HFF-Myc (cell line): Measurements from ENCODE around the gene MEIKIN.
"Not testable (repeated sequence)": the region's sequence is repeated elsewhere in the genome, so short reads cannot be mapped to it uniquely, and the experiment has no call there.

ENCODE experiments used
- DNase-seq: peaks from one replicate; pipeline ENCODE4 v3.0.0-alpha.2; 2011; ENCODE audit warnings: low read depth; ENCODE audit errors: extremely low read depth
- H3K4me3 ChIP-seq: replicated peaks from 2 replicates; pipeline ENCODE4 v1.5.1; 2011; ENCODE audit warnings: low read depth, mild to moderate bottlenecking, control low read depth, low read length
- TF ChIP-seq, protein P1 (sequence below): IDR thresholded peaks from 2 replicates; pipeline ENCODE4 v1.5.1; 2012; ENCODE audit warnings: mild to moderate bottlenecking, low read depth, low read length, control low read depth; ENCODE audit errors: missing control alignments

Gene MEIKIN

DNA sequence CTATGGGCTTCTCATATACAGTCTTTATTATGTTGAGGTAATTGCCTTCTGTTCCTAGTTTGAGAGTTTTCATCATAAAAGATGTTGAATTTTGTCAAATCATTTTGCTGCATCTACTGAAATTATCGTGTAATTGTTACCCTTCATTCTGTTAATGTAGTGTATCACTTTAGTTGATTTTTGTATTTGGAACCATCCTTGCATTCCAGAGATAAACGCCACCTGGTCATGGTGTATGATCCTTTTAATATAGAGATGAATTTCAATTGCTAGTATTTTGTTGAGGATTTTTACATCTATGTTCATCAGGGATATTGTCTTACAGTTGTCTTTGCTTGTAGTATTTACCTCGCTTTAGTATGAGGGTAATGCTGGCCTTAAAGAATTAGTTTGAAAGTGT is 19.3 kb downstream of the MEIKIN start:
- no peak overlapping the region for H3K4me3 ChIP-seq
- no peak for DNase-seq
- TF ChIP-seq, protein P1, sequence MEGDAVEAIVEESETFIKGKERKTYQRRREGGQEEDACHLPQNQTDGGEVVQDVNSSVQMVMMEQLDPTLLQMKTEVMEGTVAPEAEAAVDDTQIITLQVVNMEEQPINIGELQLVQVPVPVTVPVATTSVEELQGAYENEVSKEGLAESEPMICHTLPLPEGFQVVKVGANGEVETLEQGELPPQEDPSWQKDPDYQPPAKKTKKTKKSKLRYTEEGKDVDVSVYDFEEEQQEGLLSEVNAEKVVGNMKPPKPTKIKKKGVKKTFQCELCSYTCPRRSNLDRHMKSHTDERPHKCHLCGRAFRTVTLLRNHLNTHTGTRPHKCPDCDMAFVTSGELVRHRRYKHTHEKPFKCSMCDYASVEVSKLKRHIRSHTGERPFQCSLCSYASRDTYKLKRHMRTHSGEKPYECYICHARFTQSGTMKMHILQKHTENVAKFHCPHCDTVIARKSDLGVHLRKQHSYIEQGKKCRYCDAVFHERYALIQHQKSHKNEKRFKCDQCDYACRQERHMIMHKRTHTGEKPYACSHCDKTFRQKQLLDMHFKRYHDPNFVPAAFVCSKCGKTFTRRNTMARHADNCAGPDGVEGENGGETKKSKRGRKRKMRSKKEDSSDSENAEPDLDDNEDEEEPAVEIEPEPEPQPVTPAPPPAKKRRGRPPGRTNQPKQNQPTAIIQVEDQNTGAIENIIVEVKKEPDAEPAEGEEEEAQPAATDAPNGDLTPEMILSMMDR, result no peak

DNA sequence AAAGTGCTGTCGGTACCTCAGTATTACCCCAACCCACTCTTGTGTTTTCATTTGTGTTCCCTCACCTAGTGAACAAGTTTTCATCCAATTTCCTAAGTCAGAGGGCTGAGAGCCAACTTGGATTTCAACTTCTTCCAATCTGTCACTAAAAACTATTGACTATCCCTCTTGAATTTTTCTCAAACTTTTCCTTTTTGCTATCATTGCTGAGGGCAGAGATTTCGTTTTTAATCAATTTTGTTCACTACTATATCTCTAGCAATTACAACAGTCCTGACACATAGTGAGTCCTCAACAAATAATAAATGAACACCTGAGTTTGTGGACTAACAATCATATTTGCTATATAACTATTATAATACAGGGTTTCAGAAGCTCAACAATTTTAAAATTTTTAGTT is 29.0 kb downstream of the MEIKIN start:
- H3K4me3 ChIP-seq, result no peak overlapping the region
- no peak for DNase-seq
- TF ChIP-seq, protein P1, result no peak

DNA sequence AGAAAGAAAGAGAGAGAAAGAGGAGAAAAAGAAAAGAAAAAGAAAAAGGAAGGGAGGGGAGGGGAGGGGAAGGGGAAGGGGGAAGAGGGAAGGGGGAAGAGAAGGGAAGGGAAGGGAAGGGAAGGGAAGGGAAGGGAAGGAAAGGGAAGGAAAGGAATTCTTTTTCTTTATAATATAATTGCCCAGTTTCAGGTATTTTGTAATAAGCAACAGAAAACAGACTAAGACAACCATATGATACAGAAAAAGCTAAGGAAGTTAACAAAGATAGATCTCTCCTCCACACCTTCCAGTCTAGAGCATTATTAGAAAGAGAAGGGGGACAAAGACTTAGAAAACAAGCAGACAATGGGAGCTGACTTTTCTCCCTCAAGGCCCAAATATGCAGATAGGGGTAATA is 31.0 kb downstream of the MEIKIN start:
- no peak overlapping the region for H3K4me3 ChIP-seq
- DNase-seq, result no peak
- TF ChIP-seq, protein P1, result no peak

DNA sequence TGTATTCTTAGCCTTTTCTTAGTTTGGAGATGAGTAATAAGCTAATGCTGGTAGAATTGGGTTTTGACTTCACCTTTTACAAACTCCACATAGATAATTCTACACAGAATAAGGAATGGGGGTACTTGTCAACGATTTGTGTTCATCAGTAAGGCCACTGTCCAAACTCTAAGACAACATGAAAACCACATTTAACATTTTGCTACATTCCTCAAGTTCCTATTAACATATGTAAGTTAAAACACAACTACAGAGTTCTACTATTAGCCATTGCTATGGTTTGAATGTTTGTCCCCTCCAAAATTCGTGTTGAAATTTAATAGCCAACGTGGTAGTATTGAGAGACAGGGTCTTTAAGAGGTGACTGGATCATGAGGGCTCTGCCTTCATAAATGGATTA is 31.9 kb downstream of the MEIKIN start:
- TF ChIP-seq, protein P1, result no peak
- DNase-seq, result no peak

DNA sequence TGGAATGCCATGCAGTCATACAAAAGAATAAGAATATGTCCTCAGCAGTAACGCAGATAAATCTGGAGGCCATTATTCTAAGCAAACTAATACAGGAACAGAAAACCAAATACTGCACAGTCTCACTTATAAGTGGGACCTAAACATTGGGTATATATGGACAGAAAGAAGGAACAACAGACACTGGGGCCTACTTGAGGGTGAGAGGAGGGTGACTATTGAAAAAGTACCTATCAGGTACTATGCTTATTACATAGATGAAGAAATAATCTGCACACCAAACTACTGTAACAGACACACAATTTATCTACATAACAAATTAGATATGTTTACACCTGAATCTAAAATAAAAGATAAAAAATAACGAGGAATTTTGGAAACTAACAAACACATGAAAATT is 38.8 kb downstream of the MEIKIN start:
- DNase-seq, result no peak
- H3K4me3 ChIP-seq, result no peak overlapping the region
- TF ChIP-seq, protein P1, result no peak

More for the DNA sequence above, 31.9 kb downstream of the MEIKIN start:
- H3K4me3 ChIP-seq, result no peak overlapping the region

DNA sequence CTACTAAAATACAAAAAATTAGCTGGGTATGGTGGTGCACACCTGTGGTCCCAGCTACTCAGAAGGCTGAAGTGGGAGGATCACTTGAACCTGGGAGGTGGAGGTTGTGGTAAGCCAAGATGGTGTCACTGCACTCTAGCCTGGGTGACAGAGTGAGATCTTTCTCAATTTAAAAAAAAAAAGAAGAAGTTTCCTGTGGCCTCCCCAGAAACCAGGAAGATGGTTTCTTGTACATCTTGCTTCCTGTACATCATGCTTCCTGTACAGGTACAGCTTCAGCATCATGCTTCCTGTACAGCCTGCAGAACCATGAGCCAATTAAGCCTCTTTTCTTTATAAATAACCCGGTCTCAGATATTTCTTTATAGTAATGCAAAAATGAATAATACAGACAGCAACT is 43.2 kb downstream of the MEIKIN start:
- DNase-seq, result not testable (repeated sequence)

DNA sequence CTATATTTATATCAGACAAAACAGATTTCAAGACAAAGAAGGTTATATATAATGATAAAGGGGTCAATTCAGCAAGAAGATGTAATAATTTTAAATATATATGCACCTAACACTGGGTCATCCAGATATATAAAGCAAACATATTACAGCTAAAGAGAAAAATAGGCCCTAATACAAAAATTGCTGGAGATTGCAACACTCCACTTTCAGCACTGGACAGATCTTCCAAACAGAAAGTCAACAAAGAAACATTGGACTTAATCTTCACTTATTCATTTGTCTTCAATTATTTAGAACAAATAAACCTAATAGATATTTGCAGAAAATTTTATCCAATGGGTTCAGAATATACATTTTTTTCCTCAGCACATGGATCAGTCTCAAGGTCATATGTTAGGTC is 45.8 kb downstream of the MEIKIN start:
- DNase-seq, result no peak
- TF ChIP-seq, protein P1, result no peak
- H3K4me3 ChIP-seq, result no peak overlapping the region

More for the DNA sequence above, 43.2 kb downstream of the MEIKIN start:
- not testable (repeated sequence) for H3K4me3 ChIP-seq

DNA sequence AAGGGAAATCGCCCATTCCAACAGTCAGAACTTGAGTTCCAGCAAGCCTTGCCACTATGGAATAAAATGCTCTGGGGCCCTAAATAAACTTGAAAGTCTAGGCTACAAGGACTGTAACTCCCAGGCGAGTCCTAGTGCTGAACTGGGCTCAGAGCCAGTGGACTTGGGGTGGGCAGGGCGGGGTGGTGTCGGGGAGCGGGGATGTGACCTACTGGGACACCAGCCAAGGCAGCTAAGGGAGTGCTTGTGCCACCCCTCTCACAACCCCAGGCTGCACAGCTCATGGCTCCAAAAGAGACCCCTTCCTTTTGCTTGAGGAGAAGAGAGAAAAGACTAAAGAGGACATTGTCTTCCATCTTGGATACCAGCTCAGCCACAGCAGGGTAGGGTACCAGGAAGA is 61.5 kb downstream of the MEIKIN start:
- DNase-seq, result no peak
- TF ChIP-seq, protein P1, result no peak
- H3K4me3 ChIP-seq, result no peak overlapping the region
